GM23338 (cell line): ENCODE data around the gene PTPRN2. TPM values are rescaled to one million over a fixed set of nuclear protein-coding genes. Genes with fewer than 3 reads are reported as not detected.

Experiments used
- ATAC-seq: fragments of 200-7000 bp; cut with Tn5 transposase; 3 replicates; pipeline ENCODE4 v1.9.1; 2020
- DNase-seq: peaks from one replicate; pipeline ENCODE4 v3.0.0-alpha.2; 2015; ENCODE audit warnings: low spot score
- H2AFZ ChIP-seq: fragments of 200-600 bp; sonication (generic); 2 replicates; pipeline ENCODE4 v1.8.0; 2016; ENCODE audit warnings: antibody characterized with exemption, mild to moderate bottlenecking, moderate library complexity
- H3F3A ChIP-seq: fragments of 200-600 bp; sonication (generic); replicated peaks from 2 replicates; pipeline ENCODE4 v1.8.0; 2017; ENCODE audit warnings: antibody characterized with exemption, mixed run types, low read depth
- H3K27ac ChIP-seq: fragments of 200-600 bp; sonication (generic); 2 replicates; pipeline ENCODE4 v1.6.1; 2016; ENCODE audit warnings: low read depth
- H3K27me3 ChIP-seq: fragments of 200-600 bp; sonication (generic); 2 replicates; pipeline ENCODE4 v1.8.0; 2016; ENCODE audit warnings: mild to moderate bottlenecking, mixed run types, moderate library complexity; ENCODE audit not compliant: insufficient read depth
- H3K36me3 ChIP-seq: fragments of 200-600 bp; sonication (generic); 2 replicates; pipeline ENCODE4 v1.8.0; 2016; ENCODE audit warnings: mild to moderate bottlenecking; ENCODE audit not compliant: insufficient read depth
- H3K4me1 ChIP-seq: fragments of 200-600 bp; sonication (generic); 2 replicates; pipeline ENCODE4 v1.8.0; 2016; ENCODE audit warnings: mild to moderate bottlenecking, moderate library complexity; ENCODE audit not compliant: insufficient read depth
- H3K4me2 ChIP-seq: fragments of 200-600 bp; sonication (generic); 2 replicates; pipeline ENCODE4 v1.7.1; 2017; ENCODE audit warnings: mixed run types
- H3K4me3 ChIP-seq: fragments of 200-600 bp; sonication (generic); 2 replicates; pipeline ENCODE4 v1.6.1; 2016; ENCODE audit warnings: mixed run types
- H3K79me2 ChIP-seq: fragments of 200-600 bp; sonication (generic); replicated peaks from 2 replicates; pipeline ENCODE4 v1.8.0; 2017; ENCODE audit warnings: mild to moderate bottlenecking; ENCODE audit not compliant: insufficient read depth
- H3K9me2 ChIP-seq: fragments of 200-600 bp; sonication (generic); 2 replicates; pipeline ENCODE4 v1.8.0; 2017; ENCODE audit not compliant: insufficient read depth
- H4K20me1 ChIP-seq: fragments of 200-600 bp; sonication (generic); replicated peaks from 2 replicates; pipeline ENCODE4 v1.8.0; 2017; ENCODE audit warnings: mild to moderate bottlenecking; ENCODE audit not compliant: insufficient read depth
- H3K27ac Mint-ChIP-seq: 2 replicates; pipeline ENCODE4 v1.8.0; 2020; ENCODE audit warnings: inconsistent platforms, mild to moderate bottlenecking, moderate library complexity, mixed read lengths
- H3K27me3 Mint-ChIP-seq: 3 replicates; pipeline ENCODE4 v1.8.0; 2022; ENCODE audit warnings: low read depth, mild to moderate bottlenecking, moderate library complexity, mixed read lengths, inconsistent platforms; ENCODE audit not compliant: insufficient read depth, poor library complexity
- H3K36me3 Mint-ChIP-seq: 3 replicates; pipeline ENCODE4 v1.8.0; 2021; ENCODE audit warnings: low read depth, mild to moderate bottlenecking, inconsistent platforms, moderate library complexity, mixed read lengths
- H3K4me1 Mint-ChIP-seq: 3 replicates; pipeline ENCODE4 v1.8.0; 2020; ENCODE audit warnings: mild to moderate bottlenecking, inconsistent platforms, mixed read lengths
- H3K4me3 Mint-ChIP-seq: 3 replicates; pipeline ENCODE4 v1.8.0; 2021; ENCODE audit warnings: moderate library complexity, mild to moderate bottlenecking, inconsistent platforms, mixed read lengths
- H3K9me3 Mint-ChIP-seq: 3 replicates; pipeline ENCODE4 v1.8.0; 2020; ENCODE audit warnings: moderate library complexity, mild to moderate bottlenecking, inconsistent platforms, mixed read lengths
- CTCF ChIP-seq, 2 experiments: fragments of 200-600 bp in 1 of 2; sonication (generic) in 1 of 2; conservative IDR thresholded peaks; 2 replicates each; pipeline versions ENCODE4 v1.5.1 to v1.6.1; 2016 to 2017; ENCODE audit warnings: antibody characterized with exemption in 2 of 2, low read depth in 2 of 2, mild to moderate bottlenecking in 2 of 2, moderate library complexity in 1 of 2
- EZH2 ChIP-seq: fragments of 200-600 bp; sonication (generic); IDR thresholded peaks from one replicate; pipeline ENCODE4 v1.8.0; 2017; ENCODE audit warnings: antibody characterized with exemption, mild to moderate bottlenecking, low read depth; ENCODE audit not compliant: unreplicated experiment
- EZH2phosphoT487 ChIP-seq: fragments of 200-600 bp; sonication (generic); IDR thresholded peaks from one replicate; pipeline ENCODE4 v1.8.1; 2018; ENCODE audit warnings: antibody characterized with exemption; ENCODE audit not compliant: unreplicated experiment
- JUNB ChIP-seq: IDR thresholded peaks from one replicate; pipeline ENCODE4 v1.6.1; 2016; ENCODE audit warnings: antibody characterized with exemption; ENCODE audit not compliant: unreplicated experiment
- POLR2AphosphoS5 ChIP-seq: IDR thresholded peaks from 2 replicates; pipeline ENCODE4 v1.6.1; 2016; ENCODE audit warnings: antibody characterized with exemption, low read depth
- STAT1 ChIP-seq: IDR thresholded peaks from one replicate; pipeline ENCODE4 v1.6.1; 2016; ENCODE audit warnings: antibody characterized with exemption; ENCODE audit not compliant: unreplicated experiment
- polyA plus RNA-seq: library from polyadenylated mRNA; unstranded; fragments of >200 nt; fragmentation: Nextera tagmentation; extraction: Ambion mirVana; gene quantifications from 2 replicates; pipeline ENCODE4 v1.2.1, GENCODE V29; 2016
- total RNA-seq: library from RNA; depleted of rRNA; stranded (reverse); fragments of >200 nt; shearing (Covaris generic); gene quantifications from 2 replicates; pipeline ENCODE4 v1.2.3, GENCODE V29; 2014
- TF ChIP-seq, protein P1 (sequence below): IDR thresholded peaks from 2 replicates; pipeline ENCODE4 v1.6.1; 2016; ENCODE audit warnings: antibody characterized with exemption
- TF ChIP-seq, protein P2 (sequence below): IDR thresholded peaks from one replicate; pipeline ENCODE4 v1.6.1; 2018; ENCODE audit warnings: antibody characterized with exemption; ENCODE audit not compliant: unreplicated experiment

The PTPRN2 gene
- total and polyA plus RNA-seq, 2 experiments from 2014 or later: 0.87 to 4.0 TPM

DNA sequence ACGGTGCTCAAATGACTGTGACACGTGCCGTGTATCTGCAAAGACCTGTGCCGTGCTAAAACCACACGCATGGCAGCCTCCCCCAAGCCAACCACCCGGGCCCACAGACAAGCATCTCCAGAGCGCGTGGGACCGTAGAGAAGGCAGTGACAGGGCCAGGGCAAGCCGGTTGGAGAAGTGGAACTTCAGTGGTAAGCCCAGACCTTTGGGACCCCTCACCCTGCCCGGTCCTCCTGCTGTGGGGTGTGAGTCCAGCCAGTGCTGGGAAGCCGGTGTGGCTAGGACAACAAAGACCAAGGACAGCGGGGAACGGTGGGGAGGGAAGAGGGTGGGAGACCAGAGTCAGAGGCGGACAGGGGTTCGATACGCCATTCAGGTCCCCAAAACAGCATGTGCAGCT is 774.6 kb downstream of the PTPRN2 start:
- Histone ChIP-seq H3K4me3 (no peak overlapping the region), H3K27me3 (no peaks in the 10 kb centered on the region), H3K36me3 (no peaks in the 10 kb centered on the region), H4K20me1 (no peaks in the 10 kb centered on the region), H3K79me2 (no peaks in the 10 kb centered on the region), H3F3A (no peaks in the 10 kb centered on the region), H3K4me2 (no peak overlapping the region), H2AFZ (no peak overlapping the region), H3K4me1 (no peaks in the 10 kb centered on the region), H3K9me2 (no peaks in the 10 kb centered on the region), H3K27ac (no peak overlapping the region)
- H3K9me3 Mint-ChIP-seq: peaks cover 98% of the 10 kb centered on the region
- TF ChIP-seq, protein P1, sequence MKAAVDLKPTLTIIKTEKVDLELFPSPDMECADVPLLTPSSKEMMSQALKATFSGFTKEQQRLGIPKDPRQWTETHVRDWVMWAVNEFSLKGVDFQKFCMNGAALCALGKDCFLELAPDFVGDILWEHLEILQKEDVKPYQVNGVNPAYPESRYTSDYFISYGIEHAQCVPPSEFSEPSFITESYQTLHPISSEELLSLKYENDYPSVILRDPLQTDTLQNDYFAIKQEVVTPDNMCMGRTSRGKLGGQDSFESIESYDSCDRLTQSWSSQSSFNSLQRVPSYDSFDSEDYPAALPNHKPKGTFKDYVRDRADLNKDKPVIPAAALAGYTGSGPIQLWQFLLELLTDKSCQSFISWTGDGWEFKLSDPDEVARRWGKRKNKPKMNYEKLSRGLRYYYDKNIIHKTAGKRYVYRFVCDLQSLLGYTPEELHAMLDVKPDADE: no peak
- no peak for ATAC-seq
- H3K4me3 Mint-ChIP-seq: no peak overlapping the region
- H3K27me3 Mint-ChIP-seq: peaks cover 3% of the 10 kb centered on the region
- no peak for DNase-seq
- H3K4me1 Mint-ChIP-seq: no peaks in the 10 kb centered on the region
- no peak overlapping the region for H3K27ac Mint-ChIP-seq
- H3K36me3 Mint-ChIP-seq: peaks cover 36% of the 10 kb centered on the region

DNA sequence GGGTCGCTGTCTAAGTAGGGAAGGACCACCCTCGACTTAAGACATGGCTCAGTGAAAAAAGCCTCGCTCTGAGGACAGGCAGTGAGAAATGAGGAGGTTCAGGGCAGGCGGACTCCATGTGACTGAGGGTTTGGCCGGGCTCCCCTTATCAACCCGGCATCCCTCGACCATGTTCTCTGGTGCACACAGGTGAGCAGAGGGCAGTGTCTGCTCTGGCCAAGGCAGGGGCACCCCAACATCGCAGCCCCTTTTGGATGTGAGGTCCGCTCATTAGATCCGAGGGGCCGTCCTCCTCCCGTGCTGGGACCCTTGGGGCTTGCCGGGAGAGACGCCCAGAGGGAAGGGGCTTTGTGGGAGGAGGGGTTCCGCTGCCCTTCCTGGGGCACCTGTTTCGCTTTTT is 775.7 kb downstream of the PTPRN2 start:
- Mint-ChIP-seq H3K27me3 (peaks cover 8% of the 10 kb centered on the region), H3K4me3 (no peak overlapping the region), H3K9me3 (peaks cover 98% of the 10 kb centered on the region), H3K4me1 (no peaks in the 10 kb centered on the region), H3K27ac (no peak overlapping the region), H3K36me3 (peaks cover 37% of the 10 kb centered on the region)
- Histone ChIP-seq H3K4me3 (no peak overlapping the region), H3K79me2 (no peaks in the 10 kb centered on the region), H3K36me3 (no peaks in the 10 kb centered on the region), H3K4me2 (no peak overlapping the region), H4K20me1 (no peaks in the 10 kb centered on the region), H3K9me2 (no peaks in the 10 kb centered on the region), H3F3A (no peaks in the 10 kb centered on the region), H3K27ac (no peak overlapping the region), H2AFZ (no peak overlapping the region), H3K4me1 (no peaks in the 10 kb centered on the region), H3K27me3 (no peaks in the 10 kb centered on the region)
- ATAC-seq: no peak
- no peak for DNase-seq
- TF ChIP-seq EZH2 (no peak), POLR2AphosphoS5 (no peak), CTCF (conservative IDR thresholded peaks at IDR 0.05; ENCODE audit: low read depth in 2 of 2) (no peak), JUNB (no peak), STAT1 (no peak), EZH2phosphoT487 (no peak)
- TF ChIP-seq, protein P2, sequence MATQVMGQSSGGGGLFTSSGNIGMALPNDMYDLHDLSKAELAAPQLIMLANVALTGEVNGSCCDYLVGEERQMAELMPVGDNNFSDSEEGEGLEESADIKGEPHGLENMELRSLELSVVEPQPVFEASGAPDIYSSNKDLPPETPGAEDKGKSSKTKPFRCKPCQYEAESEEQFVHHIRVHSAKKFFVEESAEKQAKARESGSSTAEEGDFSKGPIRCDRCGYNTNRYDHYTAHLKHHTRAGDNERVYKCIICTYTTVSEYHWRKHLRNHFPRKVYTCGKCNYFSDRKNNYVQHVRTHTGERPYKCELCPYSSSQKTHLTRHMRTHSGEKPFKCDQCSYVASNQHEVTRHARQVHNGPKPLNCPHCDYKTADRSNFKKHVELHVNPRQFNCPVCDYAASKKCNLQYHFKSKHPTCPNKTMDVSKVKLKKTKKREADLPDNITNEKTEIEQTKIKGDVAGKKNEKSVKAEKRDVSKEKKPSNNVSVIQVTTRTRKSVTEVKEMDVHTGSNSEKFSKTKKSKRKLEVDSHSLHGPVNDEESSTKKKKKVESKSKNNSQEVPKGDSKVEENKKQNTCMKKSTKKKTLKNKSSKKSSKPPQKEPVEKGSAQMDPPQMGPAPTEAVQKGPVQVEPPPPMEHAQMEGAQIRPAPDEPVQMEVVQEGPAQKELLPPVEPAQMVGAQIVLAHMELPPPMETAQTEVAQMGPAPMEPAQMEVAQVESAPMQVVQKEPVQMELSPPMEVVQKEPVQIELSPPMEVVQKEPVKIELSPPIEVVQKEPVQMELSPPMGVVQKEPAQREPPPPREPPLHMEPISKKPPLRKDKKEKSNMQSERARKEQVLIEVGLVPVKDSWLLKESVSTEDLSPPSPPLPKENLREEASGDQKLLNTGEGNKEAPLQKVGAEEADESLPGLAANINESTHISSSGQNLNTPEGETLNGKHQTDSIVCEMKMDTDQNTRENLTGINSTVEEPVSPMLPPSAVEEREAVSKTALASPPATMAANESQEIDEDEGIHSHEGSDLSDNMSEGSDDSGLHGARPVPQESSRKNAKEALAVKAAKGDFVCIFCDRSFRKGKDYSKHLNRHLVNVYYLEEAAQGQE: no peak
- TF ChIP-seq, protein P1: no peak
